GM18517 (cell line): ENCODE measurements around the gene NTN1.

ENCODE experiments used
- ATAC-seq: cut with Tn5 transposase; IDR thresholded peaks from one replicate; pipeline ENCODE4 v1.9.1; 2021; ENCODE audit warnings: mild to moderate bottlenecking, moderate library complexity; ENCODE audit not compliant: unreplicated experiment

The NTN1 gene

GRCh38 chr17:9187828-9188227 lies 166.5 kb downstream of the NTN1 start:
- ATAC-seq, result no peak

DNA sequence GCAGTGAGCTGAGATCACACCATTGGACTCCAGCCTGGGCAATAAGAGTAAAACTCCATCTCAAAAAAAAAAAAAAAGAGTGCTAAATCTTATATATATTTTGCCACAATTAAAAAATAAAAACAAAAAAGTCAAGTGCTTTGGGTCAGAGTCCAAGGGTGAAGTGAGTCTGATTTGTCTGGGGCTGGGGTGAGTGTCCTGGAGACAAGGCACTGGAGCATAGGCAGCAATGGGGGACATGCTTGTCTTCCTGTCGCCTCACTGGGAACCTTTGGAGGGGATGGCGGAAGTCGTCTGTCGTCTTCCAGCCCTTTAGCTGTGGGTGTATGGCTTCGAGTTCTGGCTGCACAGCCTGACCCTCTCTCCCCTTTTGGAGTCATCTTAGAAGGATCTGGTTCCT lies 167.1 kb downstream of the NTN1 start:
- no peak for ATAC-seq

DNA sequence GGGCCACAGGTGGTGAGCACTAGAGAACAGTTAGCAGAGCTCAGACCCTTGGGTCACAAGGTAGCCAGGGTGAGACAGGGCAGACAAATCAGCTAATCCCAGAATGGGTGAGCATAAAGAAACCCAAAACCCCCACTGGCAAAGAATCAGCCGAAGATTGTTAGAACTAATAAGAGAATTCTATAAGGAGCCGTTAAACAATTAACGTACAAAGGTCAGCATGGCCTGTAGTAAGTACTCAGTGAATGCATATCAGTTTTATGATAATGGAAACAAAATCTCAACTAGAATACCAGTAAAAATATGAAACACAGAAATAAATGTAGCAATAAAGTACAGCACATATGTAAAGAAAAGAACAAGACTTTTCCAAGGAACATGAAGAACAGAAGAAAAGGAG lies 168.6 kb downstream of the NTN1 start:
- ATAC-seq, result no peak

DNA sequence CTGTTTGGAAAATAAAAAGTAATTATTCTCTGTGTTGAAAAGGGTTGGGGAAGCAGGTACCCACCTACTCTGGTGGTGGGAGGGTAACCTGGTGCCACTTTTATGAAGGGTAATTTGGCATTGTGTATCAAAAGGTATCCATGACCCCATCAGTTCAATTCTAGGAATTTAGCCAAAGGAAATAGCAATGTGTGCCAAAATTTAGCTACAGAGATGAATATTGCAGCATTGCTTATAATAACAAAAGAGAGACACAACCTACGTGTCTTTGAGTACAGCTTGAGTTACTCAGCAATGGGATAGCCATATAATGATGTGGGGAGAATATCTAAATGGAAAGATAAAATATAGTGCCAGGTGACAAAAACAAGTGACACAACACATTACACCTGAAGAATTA lies 170.7 kb downstream of the NTN1 start:
- ATAC-seq, result no peak

- ATAC-seq, result no peak
Measured at GRCh38 chr17:9195411-9195810, 174.1 kb downstream of the NTN1 start.

DNA sequence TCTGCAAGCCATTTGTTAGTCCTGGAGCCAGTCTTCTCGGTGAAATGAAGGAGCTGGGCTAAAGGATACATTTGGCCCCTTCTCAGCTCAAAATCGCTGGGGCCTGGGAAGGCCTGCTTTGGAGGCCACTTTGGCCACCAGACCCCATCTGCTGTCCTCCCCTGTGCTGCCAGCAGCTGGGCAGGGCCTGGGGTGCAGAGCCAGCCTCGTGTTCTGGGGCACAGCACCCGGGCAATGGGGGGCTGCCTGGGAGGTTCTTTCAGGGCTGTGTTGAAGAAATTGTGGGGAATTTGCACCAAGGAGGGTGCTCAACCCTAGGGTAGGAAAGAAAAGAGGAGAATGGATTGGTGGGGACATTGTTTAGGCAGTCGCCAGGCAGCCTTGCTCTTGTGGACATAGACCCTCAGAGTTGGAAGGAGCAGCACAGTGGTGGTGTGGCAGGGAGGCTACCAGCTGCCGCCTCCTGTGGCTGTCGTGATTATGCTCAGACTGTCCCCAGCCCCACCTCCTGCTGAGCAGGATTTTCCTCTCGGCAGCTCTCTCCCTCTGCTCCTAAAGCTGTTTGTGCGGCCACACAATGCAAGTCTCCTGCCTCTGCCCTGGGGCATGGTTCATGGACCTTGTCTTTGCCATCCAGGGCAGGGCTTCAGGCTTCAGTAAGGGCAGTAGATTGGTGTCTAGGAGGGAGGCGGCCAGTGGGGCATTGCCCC lies 174.8 kb downstream of the NTN1 start:
- ATAC-seq, result no peak

DNA sequence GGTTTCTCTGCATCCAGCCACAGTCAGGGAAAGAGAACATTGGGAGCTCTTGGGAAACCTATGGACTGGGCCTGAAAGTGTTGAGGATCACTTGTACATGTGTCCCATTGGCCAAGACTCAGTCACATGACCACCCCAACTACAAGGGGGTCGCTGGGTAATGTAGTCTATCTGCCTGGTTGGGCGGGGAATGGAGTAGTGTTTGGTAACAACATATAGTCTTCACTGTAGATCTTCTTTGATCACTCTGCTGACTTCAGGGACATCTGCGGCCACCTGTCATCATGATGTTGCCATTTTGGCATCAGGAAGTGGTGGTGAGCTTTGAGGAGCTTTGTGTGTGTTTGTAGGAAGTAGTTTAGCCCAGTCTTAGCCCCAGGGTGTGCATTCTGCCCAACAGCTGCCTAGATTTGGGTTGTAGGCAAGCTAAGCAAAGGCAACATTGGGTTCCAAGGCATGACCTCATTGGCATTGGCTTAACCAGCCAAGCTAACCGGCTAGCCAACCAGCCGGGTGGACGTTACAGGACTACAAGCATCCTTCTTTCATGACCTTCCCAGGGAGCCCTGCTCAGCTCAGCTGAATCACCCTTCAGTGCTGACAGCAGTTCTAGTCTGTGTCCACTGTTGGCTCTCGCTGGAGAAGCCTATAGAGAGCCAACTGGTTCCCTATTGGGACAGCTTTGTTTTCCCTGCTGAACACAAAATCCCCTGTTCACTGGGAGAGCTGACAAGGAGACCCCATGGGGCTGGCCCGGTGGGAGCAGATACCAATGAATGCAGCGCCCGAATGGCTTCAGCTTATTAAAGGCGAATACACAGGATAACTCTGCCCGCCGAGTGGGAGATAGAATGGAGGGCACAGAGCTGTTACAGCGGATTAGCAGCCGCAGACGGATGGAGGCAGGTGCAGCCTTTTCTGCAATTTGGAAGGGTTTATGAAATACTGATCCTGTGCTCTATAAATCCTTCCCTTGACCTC lies 178.6 kb downstream of the NTN1 start:
- ATAC-seq, result no peak

DNA sequence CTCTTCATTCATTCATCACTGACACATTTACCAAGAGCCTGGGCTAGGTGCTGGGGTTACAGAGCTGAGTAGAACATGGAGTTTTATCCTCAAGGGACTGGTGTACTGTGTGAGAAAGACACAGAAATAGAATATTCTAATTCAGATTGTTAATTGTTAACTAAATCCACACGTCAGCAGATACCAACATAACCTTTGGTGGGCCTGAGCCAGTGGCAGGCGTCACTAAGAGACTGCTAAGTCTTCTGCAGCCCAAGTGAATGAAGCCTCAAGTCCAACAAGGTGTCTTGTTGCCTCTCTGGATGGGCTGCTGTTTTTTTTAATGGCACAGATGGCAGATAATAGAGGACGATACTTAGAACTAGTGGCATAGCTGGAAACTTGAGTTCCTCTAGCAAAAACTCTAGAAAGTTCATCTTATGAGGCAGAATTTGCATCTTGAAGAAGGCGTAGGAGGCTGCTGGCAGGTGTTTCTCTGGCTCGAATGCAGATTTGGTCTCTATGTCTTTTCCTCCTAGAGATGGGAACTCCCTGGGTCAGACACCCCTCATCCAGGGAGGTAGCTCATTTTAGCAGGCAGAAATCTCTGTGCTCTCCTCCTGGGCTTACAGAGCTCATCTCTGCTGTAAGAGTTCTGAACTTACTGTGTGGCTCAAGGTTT lies 179.5 kb downstream of the NTN1 start:
- ATAC-seq, result peak; percentile 82

DNA sequence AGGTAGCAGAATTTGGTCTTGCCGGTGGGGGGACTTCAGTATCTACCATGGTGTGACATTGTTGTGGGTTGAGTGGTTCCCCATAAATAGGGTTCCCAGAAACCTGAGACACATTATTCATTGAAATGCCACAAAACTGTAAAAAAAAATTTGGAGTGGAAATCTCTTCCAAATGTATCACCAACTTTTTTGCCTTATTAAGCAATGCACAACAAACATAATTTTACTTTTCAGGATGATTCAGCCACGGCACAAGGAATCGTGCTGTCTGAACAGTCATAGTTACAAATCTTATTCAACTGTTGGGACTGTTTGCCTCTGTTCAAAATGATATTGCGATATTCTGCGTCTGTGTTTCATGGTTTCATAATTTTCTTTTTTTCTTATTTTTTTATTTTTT lies 181.2 kb downstream of the NTN1 start:
- no peak for ATAC-seq

GRCh38 chr17:9203771-9204425 lies 182.6 kb downstream of the NTN1 start:
- ATAC-seq, result no peak

DNA sequence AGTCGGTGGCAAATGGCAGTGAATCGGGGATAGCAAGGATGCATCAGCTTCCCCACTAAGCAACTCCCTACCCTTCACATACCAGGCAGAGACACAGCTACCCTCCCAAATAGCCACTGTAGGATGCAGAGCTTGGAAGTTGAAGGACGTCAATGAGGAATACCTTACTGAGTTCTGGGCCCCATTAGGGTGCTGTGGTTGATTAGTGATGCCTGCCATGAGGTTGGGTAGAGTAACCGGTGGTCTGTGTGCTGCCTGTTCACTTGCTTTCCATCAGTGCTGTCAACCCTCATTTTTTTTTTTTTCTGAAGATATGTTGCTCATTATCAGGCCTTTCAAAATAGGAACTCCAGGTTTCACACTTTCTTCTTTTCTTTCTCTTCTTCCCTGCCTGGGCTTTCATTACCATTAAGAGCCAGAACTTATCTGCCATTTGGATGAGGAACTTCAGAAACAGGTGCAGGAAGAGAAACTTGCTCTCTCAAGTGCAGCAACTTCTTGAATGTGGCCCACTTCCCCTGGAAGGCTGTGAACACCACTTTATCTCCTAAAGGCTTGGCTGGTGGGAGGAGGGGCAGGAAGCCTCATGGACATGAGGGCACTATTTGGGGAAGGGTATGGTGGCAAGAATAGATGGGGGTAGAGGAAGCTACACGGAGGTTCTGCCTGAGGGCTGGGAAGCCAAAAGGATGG lies 183.5 kb downstream of the NTN1 start:
- no peak for ATAC-seq

GRCh38 chr17:9205520-9206409 lies 184.5 kb downstream of the NTN1 start:
- ATAC-seq, result no peak

DNA sequence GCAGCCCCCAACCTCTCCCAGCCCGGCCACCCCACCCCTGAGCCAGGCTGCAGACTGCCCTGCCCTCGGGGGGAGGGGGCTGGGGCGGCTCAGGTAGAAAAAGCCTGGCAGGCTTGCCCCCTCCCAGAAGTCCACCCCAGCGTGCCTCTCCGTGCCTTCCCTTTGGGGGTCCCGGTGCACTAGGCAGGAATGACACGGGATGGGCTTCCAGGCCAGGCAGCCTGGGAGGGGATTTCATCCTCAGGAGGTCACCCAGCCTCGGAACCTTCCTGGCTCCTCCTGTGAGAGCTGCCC lies 185.0 kb downstream of the NTN1 start:
- no peak for ATAC-seq

- ATAC-seq, result no peak
Measured at GRCh38 chr17:9206741-9207332, 185.5 kb downstream of the NTN1 start.

- ATAC-seq, result no peak
Measured at GRCh38 chr17:9208381-9209105, 187.2 kb downstream of the NTN1 start.

DNA sequence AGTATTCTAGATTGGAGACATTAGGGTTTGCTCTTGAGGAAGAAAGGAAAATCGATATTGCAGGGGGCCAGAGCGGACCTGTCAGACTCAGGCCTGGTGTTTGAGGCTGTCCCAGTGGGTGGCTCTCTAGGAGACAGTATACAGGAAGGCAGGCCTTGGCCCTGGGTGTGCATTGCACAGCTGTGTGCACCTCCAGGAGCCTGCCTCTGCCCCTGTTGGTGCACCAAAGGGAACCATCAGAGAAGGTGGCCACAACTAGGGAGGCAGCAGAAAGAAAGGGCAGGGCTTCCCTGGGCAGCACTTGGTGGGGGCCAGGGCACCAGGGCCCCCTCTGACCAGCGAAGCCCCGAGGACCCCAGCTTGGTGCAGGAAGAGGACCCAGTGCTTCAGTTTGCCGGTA lies 188.0 kb downstream of the NTN1 start:
- ATAC-seq, result no peak

GRCh38 chr17:9209781-9210370 lies 188.6 kb downstream of the NTN1 start:
- no peak for ATAC-seq

- no peak for ATAC-seq
Measured at GRCh38 chr17:9211133-9211765, 189.9 kb downstream of the NTN1 start.
